Endothelial cell of umbilical vein (primary cell): ENCODE data around the gene PRSS37.

Experiments used
- EZH2 ChIP-seq: IDR thresholded peaks from 2 replicates; pipeline ENCODE4 v1.6.1; 2012; ENCODE audit warnings: borderline replicate concordance, low read depth, mild to moderate bottlenecking, moderate library complexity, low read length, inconsistent platforms; ENCODE audit not compliant: severe bottlenecking
- FOS ChIP-seq: IDR thresholded peaks from 2 replicates; pipeline ENCODE4 v1.6.1; 2011; ENCODE audit warnings: mild to moderate bottlenecking, low read length, moderate library complexity, borderline replicate concordance; ENCODE audit not compliant: insufficient read depth
- GATA2 ChIP-seq: IDR thresholded peaks from 2 replicates; pipeline ENCODE4 v1.7.0; 2011; ENCODE audit warnings: low read depth, mild to moderate bottlenecking, moderate library complexity, mixed read lengths, low read length; ENCODE audit not compliant: insufficient read length, insufficient read depth
- JUN ChIP-seq: IDR thresholded peaks from 2 replicates; pipeline ENCODE4 v1.6.1; 2011; ENCODE audit warnings: borderline replicate concordance, low read depth; ENCODE audit not compliant: insufficient read length, insufficient read depth
- MYC ChIP-seq: IDR thresholded peaks from one replicate; pipeline ENCODE4 v1.6.1; 2011; ENCODE audit warnings: mild to moderate bottlenecking, low read depth, low read length
- POLR2A ChIP-seq: IDR thresholded peaks from 2 replicates; pipeline ENCODE4 v1.6.1; 2012; ENCODE audit warnings: low read depth, mild to moderate bottlenecking, control low read depth, low read length
- POLR2AphosphoS5 ChIP-seq: IDR thresholded peaks from 2 replicates; pipeline ENCODE4 v1.6.1; 2012; ENCODE audit warnings: low read depth, mild to moderate bottlenecking, control low read depth, low read length, moderate library complexity; ENCODE audit not compliant: insufficient read depth
- TF ChIP-seq, protein P1 (sequence below), 2 donors: IDR thresholded peaks; 1 replicate in 1 of 2; 2 replicates in 1 of 2; pipeline ENCODE4 v1.5.1; 2011; ENCODE audit warnings: low read length in 2 of 2, mild to moderate bottlenecking in 2 of 2, moderate library complexity in 2 of 2, control low read depth in 1 of 2, inconsistent platforms in 1 of 2, low read depth in 1 of 2; ENCODE audit not compliant: insufficient read depth in 1 of 2; ENCODE audit errors: extremely low read depth in 1 of 2
- TF ChIP-seq, protein P2 (sequence below): IDR thresholded peaks from 2 replicates; pipeline ENCODE4 v1.6.1; 2011; ENCODE audit not compliant: insufficient read depth, insufficient read length

DNA sequence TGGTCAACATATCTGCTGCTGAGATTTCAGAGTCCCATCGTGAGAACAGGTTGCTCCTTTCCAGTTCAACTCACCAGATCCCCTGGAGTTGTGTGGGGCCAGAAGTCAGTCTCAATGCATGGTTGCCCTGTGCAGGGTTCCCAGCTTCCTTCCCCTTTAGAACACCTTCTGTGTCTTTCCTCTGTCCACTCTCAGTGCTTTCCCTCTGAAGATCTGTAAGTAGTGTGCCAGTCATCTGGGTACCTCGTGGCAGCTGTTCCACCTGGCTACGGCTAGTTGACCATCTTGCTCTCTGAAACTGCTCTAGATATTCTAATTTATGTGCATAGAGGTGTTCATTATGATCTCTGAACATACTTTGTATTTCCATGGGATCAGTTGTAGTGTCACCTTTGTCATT, 36.1 kb upstream of the PRSS37 start:
- TF ChIP-seq, protein P1, sequence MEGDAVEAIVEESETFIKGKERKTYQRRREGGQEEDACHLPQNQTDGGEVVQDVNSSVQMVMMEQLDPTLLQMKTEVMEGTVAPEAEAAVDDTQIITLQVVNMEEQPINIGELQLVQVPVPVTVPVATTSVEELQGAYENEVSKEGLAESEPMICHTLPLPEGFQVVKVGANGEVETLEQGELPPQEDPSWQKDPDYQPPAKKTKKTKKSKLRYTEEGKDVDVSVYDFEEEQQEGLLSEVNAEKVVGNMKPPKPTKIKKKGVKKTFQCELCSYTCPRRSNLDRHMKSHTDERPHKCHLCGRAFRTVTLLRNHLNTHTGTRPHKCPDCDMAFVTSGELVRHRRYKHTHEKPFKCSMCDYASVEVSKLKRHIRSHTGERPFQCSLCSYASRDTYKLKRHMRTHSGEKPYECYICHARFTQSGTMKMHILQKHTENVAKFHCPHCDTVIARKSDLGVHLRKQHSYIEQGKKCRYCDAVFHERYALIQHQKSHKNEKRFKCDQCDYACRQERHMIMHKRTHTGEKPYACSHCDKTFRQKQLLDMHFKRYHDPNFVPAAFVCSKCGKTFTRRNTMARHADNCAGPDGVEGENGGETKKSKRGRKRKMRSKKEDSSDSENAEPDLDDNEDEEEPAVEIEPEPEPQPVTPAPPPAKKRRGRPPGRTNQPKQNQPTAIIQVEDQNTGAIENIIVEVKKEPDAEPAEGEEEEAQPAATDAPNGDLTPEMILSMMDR (IDR thresholded peaks at IDR 0.05; ENCODE audit: extremely low read depth in 1 of 2, insufficient read depth in 1 of 2, low read depth in 1 of 2, low read length in 2 of 2), result no peak
- TF ChIP-seq POLR2A (no peak), JUN (no peak), MYC (no peak), POLR2AphosphoS5 (no peak), EZH2 (no peak), FOS (no peak), GATA2 (no peak)
- TF ChIP-seq, protein P2, sequence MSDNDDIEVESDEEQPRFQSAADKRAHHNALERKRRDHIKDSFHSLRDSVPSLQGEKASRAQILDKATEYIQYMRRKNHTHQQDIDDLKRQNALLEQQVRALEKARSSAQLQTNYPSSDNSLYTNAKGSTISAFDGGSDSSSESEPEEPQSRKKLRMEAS, result no peak
